ENCODE measurements around the gene MRPS26. TPM values are rescaled to one million over a fixed set of nuclear protein-coding genes. Genes with fewer than 3 reads are reported as not detected.

The MRPS26 gene
- total RNA-seq, 4 donors from 2014 or later = 58.7 to 69.8 (median 62.8) TPM

DNA sequence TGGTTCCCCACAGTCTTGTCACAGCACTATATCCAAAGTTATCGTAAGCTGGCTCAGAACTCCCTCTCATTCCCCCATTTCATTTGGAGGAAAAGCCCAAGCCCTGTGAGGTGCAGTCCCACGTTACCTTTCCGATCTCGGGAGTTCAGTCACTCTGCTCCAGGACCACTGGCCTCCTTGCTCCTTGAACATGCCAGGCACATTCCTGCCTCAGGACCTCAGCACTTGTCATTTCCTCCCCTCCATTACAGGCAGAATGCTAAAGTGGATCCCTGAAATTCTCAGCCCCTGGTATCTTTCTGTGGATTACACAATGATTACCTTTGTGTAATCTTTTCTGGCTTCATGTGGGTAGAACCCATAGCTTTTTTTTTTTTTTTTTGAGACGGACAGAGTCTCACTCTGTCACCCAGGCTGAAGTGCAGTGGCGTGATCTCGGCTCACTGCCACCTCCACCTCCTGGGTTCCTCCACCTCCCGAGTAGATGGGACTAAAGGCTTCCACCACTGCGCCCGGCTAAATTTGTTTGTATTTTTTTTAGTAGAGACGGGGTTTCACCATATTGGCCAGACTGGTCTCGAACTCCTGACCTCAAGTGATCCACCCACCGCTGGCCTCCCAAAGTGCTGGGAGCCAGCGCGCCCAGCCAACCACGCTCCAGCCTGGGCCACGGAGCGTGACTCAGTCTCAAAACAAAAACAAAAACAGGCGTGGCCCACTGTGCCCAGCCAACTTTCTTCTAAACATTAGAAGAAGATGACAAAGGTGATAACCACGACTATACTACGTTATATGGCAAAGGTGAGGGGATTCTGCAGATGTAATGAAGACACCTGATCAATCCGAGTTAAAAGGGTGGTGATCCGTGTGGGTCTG is 21.5 kb downstream of the MRPS26 start:
- no peak overlapping the region for H3K4me3 ChIP-seq
- TF ChIP-seq, protein P1, sequence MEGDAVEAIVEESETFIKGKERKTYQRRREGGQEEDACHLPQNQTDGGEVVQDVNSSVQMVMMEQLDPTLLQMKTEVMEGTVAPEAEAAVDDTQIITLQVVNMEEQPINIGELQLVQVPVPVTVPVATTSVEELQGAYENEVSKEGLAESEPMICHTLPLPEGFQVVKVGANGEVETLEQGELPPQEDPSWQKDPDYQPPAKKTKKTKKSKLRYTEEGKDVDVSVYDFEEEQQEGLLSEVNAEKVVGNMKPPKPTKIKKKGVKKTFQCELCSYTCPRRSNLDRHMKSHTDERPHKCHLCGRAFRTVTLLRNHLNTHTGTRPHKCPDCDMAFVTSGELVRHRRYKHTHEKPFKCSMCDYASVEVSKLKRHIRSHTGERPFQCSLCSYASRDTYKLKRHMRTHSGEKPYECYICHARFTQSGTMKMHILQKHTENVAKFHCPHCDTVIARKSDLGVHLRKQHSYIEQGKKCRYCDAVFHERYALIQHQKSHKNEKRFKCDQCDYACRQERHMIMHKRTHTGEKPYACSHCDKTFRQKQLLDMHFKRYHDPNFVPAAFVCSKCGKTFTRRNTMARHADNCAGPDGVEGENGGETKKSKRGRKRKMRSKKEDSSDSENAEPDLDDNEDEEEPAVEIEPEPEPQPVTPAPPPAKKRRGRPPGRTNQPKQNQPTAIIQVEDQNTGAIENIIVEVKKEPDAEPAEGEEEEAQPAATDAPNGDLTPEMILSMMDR (IDR thresholded peaks at IDR 0.05 in 4 of 5, conservative IDR thresholded peaks at IDR 0.05 in 1 of 5) = no peak
- no peak for TF ChIP-seq POLR2A (IDR thresholded peaks at IDR 0.05)
- H3K9me3 ChIP-seq = no peaks in the 10 kb centered on the region
- no peak for ATAC-seq
- no peak overlapping the region for H3K27ac ChIP-seq
- in situ Hi-C loops (cut with MboI; ENCODE audit: low sequenced_read_pairs in 4 of 4) = loop anchor here in 2 of 4 donors (25.0 kb wide), 2 partner anchors 120 to 245 kb away; no protein-coding TSS in a partner anchor
- peaks cover 7 to 15% (median 13%) of the 10 kb centered on the region in 3 donors for H3K27me3 ChIP-seq
- H3K4me1 ChIP-seq = no peaks in the 10 kb centered on the region
- DNase-seq = no peak
- intact Hi-C loops (cut with DNase I; ENCODE audit: low total_unique reads) = no loop called here
- H3K36me3 ChIP-seq = no peaks in the 10 kb centered on the region

DNA sequence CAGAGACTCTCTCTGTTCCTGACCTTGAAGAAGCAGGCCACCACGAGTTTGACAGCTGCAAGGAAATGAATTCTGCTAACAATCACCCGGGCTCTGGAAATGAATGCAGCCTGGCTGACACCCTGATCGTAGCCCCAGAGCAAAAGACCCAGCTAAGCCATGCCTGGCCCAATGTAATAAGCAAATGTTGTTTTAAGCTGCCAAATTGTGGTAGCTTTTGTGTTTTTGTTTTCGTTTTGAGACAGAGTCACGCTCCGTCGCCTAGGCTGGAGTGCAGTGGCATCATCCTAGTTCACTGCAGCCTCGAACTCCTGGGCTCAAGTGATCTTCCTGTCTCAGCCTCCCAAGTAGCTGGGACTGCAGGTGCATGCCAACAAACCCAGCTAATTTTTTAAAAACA is 22.2 kb downstream of the MRPS26 start:
- Histone ChIP-seq H3K4me1 (no peaks in the 10 kb centered on the region), H3K27ac (no peak overlapping the region), H3K9me3 (no peaks in the 10 kb centered on the region), H3K4me3 (no peak overlapping the region), H3K36me3 (no peaks in the 10 kb centered on the region), H3K27me3 (peaks cover 13 to 21% (median 19%) of the 10 kb centered on the region in 3 donors)
- intact Hi-C loops (cut with DNase I; ENCODE audit: low total_unique reads) (no loop called here), in situ Hi-C loops (cut with MboI; ENCODE audit: low sequenced_read_pairs in 4 of 4) (loop anchor here in 2 of 4 donors (25.0 kb wide), 2 partner anchors 119 to 244 kb away; no protein-coding TSS in a partner anchor)
- no peak for ATAC-seq
- TF ChIP-seq, protein P1 (IDR thresholded peaks at IDR 0.05 in 4 of 5, conservative IDR thresholded peaks at IDR 0.05 in 1 of 5) = no peak
- TF ChIP-seq POLR2A (IDR thresholded peaks at IDR 0.05) = no peak
- no peak for DNase-seq

DNA sequence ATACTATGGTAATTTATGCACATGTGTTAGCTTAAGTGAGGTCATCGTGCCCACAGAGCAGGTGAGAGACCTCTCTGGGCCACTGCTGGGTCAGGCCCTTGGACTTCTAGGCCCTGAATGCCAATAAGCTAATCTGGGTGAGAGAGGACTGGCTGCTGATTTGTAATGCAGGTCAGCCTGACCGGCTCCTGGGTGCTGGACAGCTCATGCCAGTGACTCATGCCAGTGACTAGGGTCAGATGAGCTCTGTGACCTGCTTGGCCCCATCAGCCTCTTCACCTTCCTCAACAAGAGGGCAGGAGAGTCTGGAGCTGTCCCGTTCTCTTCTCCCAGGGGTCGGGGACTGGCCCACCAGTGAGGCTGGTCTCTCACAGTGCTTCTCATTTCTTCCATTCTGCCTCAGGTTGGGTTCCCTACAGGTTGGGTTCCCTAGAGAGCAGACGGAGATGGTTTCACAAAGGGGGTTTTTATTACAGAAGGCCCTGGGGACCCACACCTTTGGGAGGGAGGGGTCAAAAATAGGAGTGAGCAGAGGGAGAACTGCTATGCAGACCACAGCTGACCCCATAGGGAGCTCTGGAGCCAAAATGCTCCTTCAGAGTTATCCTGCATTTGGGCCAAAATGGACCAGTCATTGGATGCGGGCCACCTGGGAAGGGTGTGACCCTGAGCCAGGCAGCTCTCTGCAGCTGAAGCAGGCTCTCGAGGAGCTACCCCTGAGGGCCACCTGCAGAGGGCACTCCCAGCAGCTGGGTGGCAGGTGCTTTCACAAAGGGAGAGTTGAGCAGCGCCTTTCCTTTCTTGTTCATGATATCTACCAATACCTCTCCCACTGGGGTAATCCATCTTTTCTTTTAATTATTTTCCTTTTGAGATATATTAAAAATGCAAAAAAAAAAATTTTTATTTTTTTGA is 23.4 kb downstream of the MRPS26 start:
- ATAC-seq = peak; percentile 49 to 83
- H3K27ac ChIP-seq = no peak overlapping the region
- no peaks in the 10 kb centered on the region for H3K36me3 ChIP-seq
- DNase-seq = peak in 1 of 2 donors; percentile 15
- H3K27me3 ChIP-seq = peaks cover 13 to 24% (median 19%) of the 10 kb centered on the region in 3 donors
- H3K4me1 ChIP-seq = no peaks in the 10 kb centered on the region
- H3K9me3 ChIP-seq = no peaks in the 10 kb centered on the region
- intact Hi-C loops (cut with DNase I; ENCODE audit: low total_unique reads) = no loop called here
- no peak for TF ChIP-seq POLR2A (IDR thresholded peaks at IDR 0.05)
- TF ChIP-seq, protein P1 (IDR thresholded peaks at IDR 0.05 in 4 of 5, conservative IDR thresholded peaks at IDR 0.05 in 1 of 5) = peak in 1 of 5 experiments; percentile 29
- no peak overlapping the region for H3K4me3 ChIP-seq
- in situ Hi-C loops (cut with MboI; ENCODE audit: low sequenced_read_pairs in 4 of 4) = loop anchor here in 2 of 4 donors (25.0 kb wide), 2 partner anchors 118 to 243 kb away; no protein-coding TSS in a partner anchor

DNA sequence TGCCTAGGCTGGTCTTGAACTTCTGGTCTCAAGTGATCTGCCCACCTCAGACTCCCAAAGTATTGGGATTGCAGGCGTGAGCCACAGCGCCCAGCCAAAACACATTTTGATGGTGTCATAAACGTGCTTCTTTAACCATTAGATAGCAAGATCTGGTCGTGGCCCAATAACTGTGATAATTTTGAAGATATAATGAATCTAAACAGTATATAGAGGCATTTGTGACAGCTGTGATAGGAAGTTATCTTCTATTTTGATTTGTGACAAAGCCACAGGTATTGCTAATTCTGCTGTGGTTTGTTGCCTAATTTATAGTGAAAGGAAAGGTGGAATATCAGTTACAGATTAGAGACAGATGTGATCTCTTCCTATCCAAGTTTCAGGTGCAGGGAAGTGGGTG is 24.9 kb downstream of the MRPS26 start:
- intact Hi-C loops (cut with DNase I; ENCODE audit: low total_unique reads) (no loop called here), in situ Hi-C loops (cut with MboI; ENCODE audit: low sequenced_read_pairs in 4 of 4) (loop anchor here in 2 of 4 donors (25.0 kb wide), 2 partner anchors 117 to 242 kb away; no protein-coding TSS in a partner anchor)
- H3K9me3 ChIP-seq = no peaks in the 10 kb centered on the region
- no peak overlapping the region for H3K27ac ChIP-seq
- ATAC-seq = no peak
- H3K27me3 ChIP-seq = peaks cover 13 to 24% (median 19%) of the 10 kb centered on the region in 3 donors
- H3K36me3 ChIP-seq = no peaks in the 10 kb centered on the region
- no peak overlapping the region for H3K4me3 ChIP-seq
- TF ChIP-seq, protein P1 (IDR thresholded peaks at IDR 0.05 in 4 of 5, conservative IDR thresholded peaks at IDR 0.05 in 1 of 5) = no peak
- no peak for TF ChIP-seq POLR2A (IDR thresholded peaks at IDR 0.05)
- no peaks in the 10 kb centered on the region for H3K4me1 ChIP-seq
- no peak for DNase-seq
